Mesenchymal stem cell (in vitro differentiated cells and primary cell): ENCODE data around the gene AKAP7.

ENCODE experiments used
- DNase-seq: peaks from one replicate; pipeline ENCODE4 v3.0.0-alpha.2; 2013
- H2AFZ ChIP-seq: one replicate; pipeline ENCODE4 v1.6.1; 2013; ENCODE audit warnings: low read depth, mild to moderate bottlenecking, control low read depth, inconsistent platforms, low read length, moderate library complexity
- H2AK5ac ChIP-seq: 2 replicates; pipeline ENCODE4 v1.6.1; 2013; ENCODE audit warnings: low read length, moderate library complexity, mild to moderate bottlenecking, inconsistent platforms; ENCODE audit not compliant: severe bottlenecking
- H2BK120ac ChIP-seq: one replicate; pipeline ENCODE4 v1.6.1; 2013; ENCODE audit warnings: low read depth, mild to moderate bottlenecking, inconsistent platforms, low read length, moderate library complexity
- H2BK12ac ChIP-seq, 2 experiments: one replicate each; pipeline ENCODE4 v1.6.1; 2013; ENCODE audit warnings: inconsistent platforms in 2 of 2, low read length in 2 of 2, mild to moderate bottlenecking in 2 of 2, moderate library complexity in 2 of 2, control low read depth in 1 of 2
- H2BK15ac ChIP-seq: one replicate; pipeline ENCODE4 v1.6.1; 2013; ENCODE audit warnings: mild to moderate bottlenecking, low read depth, inconsistent platforms; ENCODE audit not compliant: poor library complexity, severe bottlenecking
- H2BK5ac ChIP-seq: 2 replicates; pipeline ENCODE4 v1.6.1; 2013; ENCODE audit warnings: low read depth, mild to moderate bottlenecking, low read length, control low read depth, inconsistent platforms; ENCODE audit not compliant: poor library complexity, severe bottlenecking
- H3K14ac ChIP-seq, 2 experiments: one replicate each; pipeline ENCODE4 v1.6.1; 2013; ENCODE audit warnings: inconsistent platforms in 2 of 2, low read length in 2 of 2, control low read depth in 1 of 2, mild to moderate bottlenecking in 1 of 2, moderate library complexity in 1 of 2
- H3K18ac ChIP-seq, 2 experiments: one replicate each; pipeline ENCODE4 v1.6.1; 2013; ENCODE audit warnings: inconsistent platforms in 2 of 2, low read length in 2 of 2, control low read depth in 1 of 2, low read depth in 1 of 2, mild to moderate bottlenecking in 1 of 2
- H3K23ac ChIP-seq, 2 experiments: one replicate each; pipeline ENCODE4 v1.6.1; 2013; ENCODE audit warnings: inconsistent platforms in 2 of 2, low read length in 2 of 2, mild to moderate bottlenecking in 2 of 2, moderate library complexity in 2 of 2, control low read depth in 1 of 2
- H3K27ac ChIP-seq: 2 replicates; pipeline ENCODE4 v1.5.1; 2013; ENCODE audit warnings: mild to moderate bottlenecking, moderate library complexity, low read length, control low read depth, inconsistent platforms; ENCODE audit not compliant: poor library complexity, severe bottlenecking
- H3K27me3 ChIP-seq, 2 experiments: 2 replicates each; pipeline versions ENCODE4 v1.6.1 to v1.7.0; 2013; ENCODE audit warnings: low read length in 2 of 2, mild to moderate bottlenecking in 2 of 2, moderate library complexity in 2 of 2, control low read depth in 1 of 2, inconsistent platforms in 1 of 2; ENCODE audit not compliant: control insufficient read depth in 1 of 2, insufficient read depth in 1 of 2
- H3K36me3 ChIP-seq, 2 experiments: 2 replicates each; pipeline versions ENCODE4 v1.6.1 to v1.7.0; 2013; ENCODE audit warnings: low read length in 2 of 2, control low read depth in 1 of 2, inconsistent platforms in 1 of 2, low read depth in 1 of 2, mild to moderate bottlenecking in 1 of 2; ENCODE audit not compliant: insufficient read depth in 2 of 2, control insufficient read depth in 1 of 2
- H3K4ac ChIP-seq, 2 experiments: one replicate each; pipeline ENCODE4 v1.6.1; 2013; ENCODE audit warnings: inconsistent platforms in 2 of 2, low read length in 2 of 2, mild to moderate bottlenecking in 2 of 2, moderate library complexity in 2 of 2, control low read depth in 1 of 2, low read depth in 1 of 2
- H3K4me1 ChIP-seq: 2 replicates; pipeline ENCODE4 v1.6.1; 2013; ENCODE audit warnings: low read depth, low read length, control low read depth; ENCODE audit not compliant: control insufficient read depth, insufficient read depth
- H3K4me2 ChIP-seq: 2 replicates; pipeline ENCODE4 v1.6.1; 2013; ENCODE audit warnings: low read length, mild to moderate bottlenecking, inconsistent platforms; ENCODE audit not compliant: poor library complexity, severe bottlenecking
- H3K4me3 ChIP-seq, 2 experiments: 2 replicates each; pipeline versions ENCODE4 v1.5.1 to v1.7.0; 2013; ENCODE audit warnings: low read length in 2 of 2, mild to moderate bottlenecking in 2 of 2, control low read depth in 1 of 2, low read depth in 1 of 2; ENCODE audit not compliant: insufficient read depth in 1 of 2
- H3K79me1 ChIP-seq: replicated peaks from 2 replicates; pipeline ENCODE4 v1.6.1; 2013; ENCODE audit warnings: mild to moderate bottlenecking, control low read depth, low read length, inconsistent platforms; ENCODE audit not compliant: poor library complexity, severe bottlenecking
- H3K9ac ChIP-seq: 2 replicates; pipeline ENCODE4 v1.7.0; 2013; ENCODE audit warnings: mild to moderate bottlenecking, low read length, moderate library complexity
- H3K9me3 ChIP-seq: 2 replicates; pipeline ENCODE4 v1.7.0; 2013; ENCODE audit warnings: mild to moderate bottlenecking, low read length; ENCODE audit not compliant: control insufficient read depth
- H4K8ac ChIP-seq: one replicate; pipeline ENCODE4 v1.6.1; 2013; ENCODE audit warnings: inconsistent platforms, mild to moderate bottlenecking, low read length, moderate library complexity
- H4K91ac ChIP-seq: one replicate; pipeline ENCODE4 v1.6.1; 2013; ENCODE audit warnings: mild to moderate bottlenecking, low read length, inconsistent platforms
- WGBS: methylation state at CpG from one replicate; pipeline ENCODE4 v1.1.7; 2013; ENCODE audit warnings: mixed read lengths; 5-methylcytosine and 5-hydroxymethylcytosine counted together

AKAP7 gene

DNA sequence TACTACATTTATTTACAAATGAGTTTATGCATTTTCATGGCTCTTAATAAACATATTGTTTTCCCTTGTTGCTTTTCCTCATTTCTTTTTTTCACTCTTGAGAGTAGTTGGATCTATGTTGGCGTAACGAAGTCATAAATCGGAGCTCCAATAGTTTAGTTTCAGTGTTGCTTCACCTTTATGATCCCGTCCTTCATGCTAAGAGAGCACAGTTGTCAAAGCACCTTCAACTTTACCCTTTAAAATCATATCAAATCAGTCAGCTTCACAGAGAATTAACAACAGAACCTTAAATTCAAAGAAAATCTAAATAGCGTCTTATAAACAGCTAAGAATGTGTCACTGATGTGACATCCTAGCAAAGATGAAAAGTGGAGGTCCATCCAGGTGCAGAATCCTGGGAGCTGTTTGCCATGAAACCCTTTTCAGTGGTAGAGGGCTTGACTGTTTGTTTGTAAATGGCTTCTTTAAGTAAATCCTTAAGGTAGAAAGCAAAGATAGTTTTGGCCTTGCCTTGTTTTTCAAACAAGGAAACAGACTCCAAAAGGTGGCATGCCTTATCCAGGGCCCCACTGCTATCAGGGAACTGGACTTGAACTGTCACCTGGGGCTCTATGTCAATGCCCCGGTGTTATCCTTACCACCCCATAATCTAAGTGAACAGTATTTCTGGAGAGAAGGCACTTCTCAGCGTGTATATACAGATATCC lies 148.4 kb downstream of the AKAP7 start:
- no peak overlapping the region for H2BK5ac ChIP-seq
- H3K9me3 ChIP-seq = no peaks in the 10 kb centered on the region
- no peaks in the 10 kb centered on the region for H3K79me1 ChIP-seq
- no peak overlapping the region for H3K27ac ChIP-seq
- no peaks in the 10 kb centered on the region for H3K27me3 ChIP-seq
- H2BK15ac ChIP-seq = no peak overlapping the region
- no peak overlapping the region for H2BK120ac ChIP-seq
- H3K23ac ChIP-seq = no peak overlapping the region
- DNase-seq = no peak
- H3K4me1 ChIP-seq = no peaks in the 10 kb centered on the region
- H2AFZ ChIP-seq = no peak overlapping the region
- no peak overlapping the region for H3K4me3 ChIP-seq
- 96% methylated on average over 6 of the region's 7 CpGs for WGBS
- no peaks in the 10 kb centered on the region for H3K36me3 ChIP-seq
- H2AK5ac ChIP-seq = no peak overlapping the region
- no peak overlapping the region for H3K4me2 ChIP-seq
- H3K18ac ChIP-seq = no peak overlapping the region
- H4K8ac ChIP-seq = no peak overlapping the region
- no peak overlapping the region for H4K91ac ChIP-seq
- H3K9ac ChIP-seq = no peak overlapping the region
- no peak overlapping the region for H2BK12ac ChIP-seq
- H3K4ac ChIP-seq = no peak overlapping the region
- H3K14ac ChIP-seq = no peak overlapping the region

DNA sequence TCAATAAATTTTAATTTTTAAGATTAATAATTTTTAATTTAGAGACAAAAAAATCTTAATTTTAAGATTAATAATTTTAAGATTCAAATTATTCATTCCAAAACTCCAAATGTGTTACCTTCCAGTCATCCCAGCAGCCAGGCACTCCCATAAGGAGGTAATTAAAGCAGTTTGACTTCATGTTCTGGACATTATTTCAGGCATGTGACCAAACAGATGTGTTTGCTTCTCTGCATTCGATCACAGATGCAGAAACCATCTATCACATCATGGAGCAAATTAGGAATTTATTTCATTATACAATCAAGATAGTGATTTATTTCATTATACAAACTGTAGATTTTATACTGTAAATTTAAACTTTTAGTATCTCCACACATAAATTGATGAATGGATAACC lies 150.3 kb downstream of the AKAP7 start:
- Histone ChIP-seq H3K79me1 (no peaks in the 10 kb centered on the region), H3K9me3 (no peaks in the 10 kb centered on the region), H3K27me3 (no peaks in the 10 kb centered on the region), H2BK12ac (no peak overlapping the region), H3K4ac (no peak overlapping the region), H3K27ac (no peak overlapping the region), H2AFZ (no peak overlapping the region), H2BK15ac (no peak overlapping the region), H3K4me1 (no peaks in the 10 kb centered on the region), H2AK5ac (no peak overlapping the region), H2BK120ac (no peak overlapping the region), H4K91ac (no peak overlapping the region), H2BK5ac (no peak overlapping the region), H3K18ac (no peak overlapping the region), H3K9ac (no peak overlapping the region), H3K23ac (no peak overlapping the region), H3K36me3 (no peaks in the 10 kb centered on the region), H3K4me2 (no peak overlapping the region), H3K4me3 (no peak overlapping the region), H4K8ac (no peak overlapping the region), H3K14ac (no peak overlapping the region)
- whole genome bisulfite sequencing = no CpG with 5 or more reads among the region's 1 CpG
- no peak for DNase-seq

DNA sequence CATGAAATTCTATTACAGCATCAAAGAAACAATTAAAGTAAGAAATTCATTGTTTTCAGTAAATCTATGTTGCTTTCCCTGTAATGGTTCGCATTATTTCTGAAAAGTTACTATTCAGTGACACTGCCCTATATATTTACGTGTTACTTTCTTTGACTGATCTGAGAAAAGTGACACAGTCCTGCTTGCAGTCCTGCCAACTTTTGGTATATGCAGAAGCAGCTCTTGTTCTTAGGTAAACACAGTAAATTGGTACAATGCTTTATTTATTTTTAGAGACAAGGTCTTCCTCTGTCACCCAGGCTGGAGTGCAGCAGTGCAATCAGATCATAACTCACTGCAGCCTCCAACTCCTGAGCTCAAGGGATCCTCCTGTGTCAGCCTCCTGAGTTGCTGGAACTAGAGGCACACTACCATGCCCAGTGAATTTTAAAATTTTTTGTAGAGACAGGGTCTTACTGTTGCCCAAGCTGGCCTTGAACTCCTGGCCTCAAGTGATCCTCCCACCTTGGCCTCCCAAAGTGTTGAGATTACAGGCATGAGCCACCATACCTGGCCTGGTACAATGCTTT lies 151.3 kb downstream of the AKAP7 start:
- Histone ChIP-seq H3K4me3 (no peak overlapping the region), H3K36me3 (no peaks in the 10 kb centered on the region), H3K18ac (no peak overlapping the region), H3K27me3 (no peaks in the 10 kb centered on the region), H3K4me2 (no peak overlapping the region), H3K9ac (no peak overlapping the region), H2BK12ac (no peak overlapping the region), H2BK120ac (no peak overlapping the region), H3K79me1 (no peaks in the 10 kb centered on the region), H3K14ac (no peak overlapping the region), H3K4ac (no peak overlapping the region), H3K4me1 (no peaks in the 10 kb centered on the region), H4K91ac (no peak overlapping the region), H2BK15ac (no peak overlapping the region), H4K8ac (no peak overlapping the region), H3K27ac (no peak overlapping the region), H3K23ac (no peak overlapping the region), H3K9me3 (no peaks in the 10 kb centered on the region), H2AFZ (no peak overlapping the region), H2AK5ac (no peak overlapping the region), H2BK5ac (no peak overlapping the region)
- 96% methylated on average over 2 of the region's 2 CpGs for WGBS
- no peak for DNase-seq

DNA sequence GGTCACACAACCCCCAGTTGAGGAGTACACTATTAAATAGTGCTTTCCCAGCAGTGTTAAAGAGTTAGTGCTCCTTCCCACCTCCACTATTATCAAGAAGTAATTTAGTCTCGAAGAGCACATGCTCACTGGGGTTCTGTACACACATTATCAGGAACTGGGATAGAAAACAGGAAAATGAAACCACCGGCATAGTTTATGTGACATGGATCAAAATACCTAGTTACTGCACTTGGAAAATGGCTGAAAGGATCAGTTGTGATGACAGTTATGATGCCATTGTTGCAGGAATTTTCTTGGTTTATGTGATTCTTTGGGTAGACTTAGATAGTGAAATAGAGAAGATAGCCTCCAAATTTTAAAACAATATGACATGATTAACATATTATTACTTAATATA lies 152.9 kb downstream of the AKAP7 start:
- H3K27me3 ChIP-seq = no peaks in the 10 kb centered on the region
- H4K8ac ChIP-seq = no peak overlapping the region
- H3K23ac ChIP-seq = no peak overlapping the region
- H2BK5ac ChIP-seq = no peak overlapping the region
- H3K4me3 ChIP-seq = no peak overlapping the region
- H2AFZ ChIP-seq = no peak overlapping the region
- WGBS = 93% methylated on average over 2 of the region's 2 CpGs
- H3K36me3 ChIP-seq = no peaks in the 10 kb centered on the region
- H3K9me3 ChIP-seq = no peaks in the 10 kb centered on the region
- H3K4ac ChIP-seq = no peak overlapping the region
- no peak overlapping the region for H2AK5ac ChIP-seq
- no peak overlapping the region for H3K9ac ChIP-seq
- no peak overlapping the region for H3K14ac ChIP-seq
- H4K91ac ChIP-seq = no peak overlapping the region
- no peak for DNase-seq
- no peak overlapping the region for H2BK15ac ChIP-seq
- H3K79me1 ChIP-seq = no peaks in the 10 kb centered on the region
- no peak overlapping the region for H3K18ac ChIP-seq
- no peak overlapping the region for H2BK12ac ChIP-seq
- H3K27ac ChIP-seq = no peak overlapping the region
- H2BK120ac ChIP-seq = no peak overlapping the region
- H3K4me2 ChIP-seq = no peak overlapping the region
- no peaks in the 10 kb centered on the region for H3K4me1 ChIP-seq
